ENCODE results near the gene LRRFIP1. TPM values are rescaled to one million over a fixed set of nuclear protein-coding genes. Genes with fewer than 3 reads are reported as not detected.

The LRRFIP1 gene
- total and polyA plus RNA-seq, 10 donors = 40.4 to 164 (median 124) TPM

DNA sequence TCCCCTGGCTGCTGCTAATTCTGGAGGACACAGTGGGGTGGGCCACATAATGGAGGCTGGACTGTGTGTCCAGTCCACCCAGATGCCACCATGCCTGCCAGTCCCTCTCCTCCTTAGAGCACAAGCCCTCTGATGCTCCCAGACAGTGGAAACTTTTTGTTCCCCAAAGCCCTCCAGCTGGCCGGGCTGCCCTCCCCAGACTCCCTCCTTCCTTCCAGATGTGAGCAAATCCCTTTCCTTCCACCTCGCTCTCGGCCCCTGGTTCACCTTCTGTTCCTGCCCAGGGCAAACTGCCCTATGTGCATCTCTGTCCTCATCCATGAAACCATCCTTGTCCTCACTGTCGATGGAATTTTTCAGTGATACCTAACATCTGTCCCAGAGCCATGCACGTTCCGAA, 33.9 kb downstream of the LRRFIP1 start:
- intact Hi-C loops (cut with DNase I; ENCODE audit: low total_unique reads) = no loop called here
- peaks cover 0 to 8% (median 0%) of the 10 kb centered on the region in 7 donors for H3K27me3 ChIP-seq (replicated peaks in 1 of 7)
- no peak for TF ChIP-seq POLR2A (IDR thresholded peaks at IDR 0.05)
- TF ChIP-seq, protein P1, sequence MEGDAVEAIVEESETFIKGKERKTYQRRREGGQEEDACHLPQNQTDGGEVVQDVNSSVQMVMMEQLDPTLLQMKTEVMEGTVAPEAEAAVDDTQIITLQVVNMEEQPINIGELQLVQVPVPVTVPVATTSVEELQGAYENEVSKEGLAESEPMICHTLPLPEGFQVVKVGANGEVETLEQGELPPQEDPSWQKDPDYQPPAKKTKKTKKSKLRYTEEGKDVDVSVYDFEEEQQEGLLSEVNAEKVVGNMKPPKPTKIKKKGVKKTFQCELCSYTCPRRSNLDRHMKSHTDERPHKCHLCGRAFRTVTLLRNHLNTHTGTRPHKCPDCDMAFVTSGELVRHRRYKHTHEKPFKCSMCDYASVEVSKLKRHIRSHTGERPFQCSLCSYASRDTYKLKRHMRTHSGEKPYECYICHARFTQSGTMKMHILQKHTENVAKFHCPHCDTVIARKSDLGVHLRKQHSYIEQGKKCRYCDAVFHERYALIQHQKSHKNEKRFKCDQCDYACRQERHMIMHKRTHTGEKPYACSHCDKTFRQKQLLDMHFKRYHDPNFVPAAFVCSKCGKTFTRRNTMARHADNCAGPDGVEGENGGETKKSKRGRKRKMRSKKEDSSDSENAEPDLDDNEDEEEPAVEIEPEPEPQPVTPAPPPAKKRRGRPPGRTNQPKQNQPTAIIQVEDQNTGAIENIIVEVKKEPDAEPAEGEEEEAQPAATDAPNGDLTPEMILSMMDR (IDR thresholded peaks at IDR 0.05 in 8 of 11, conservative IDR thresholded peaks at IDR 0.05 in 3 of 11) = no peak
- TF ChIP-seq POLR2AphosphoS5 (IDR thresholded peaks at IDR 0.05) = no peak
- no peak for DNase-seq
- H3K4me3 ChIP-seq = no peak overlapping the region
- no peaks in the 10 kb centered on the region for H3K36me3 ChIP-seq
- peaks cover 0 to 6% (median 0%) of the 10 kb centered on the region in 8 donors for H3K9me3 ChIP-seq
- H3K27ac ChIP-seq = no peak overlapping the region
- WGBS, 5 donors = 62 to 74% (median 70%) methylated on average over 6 of the region's 6 CpGs
- H3K4me1 ChIP-seq = peaks cover 0 to 26% (median 14%) of the 10 kb centered on the region in 6 donors

DNA sequence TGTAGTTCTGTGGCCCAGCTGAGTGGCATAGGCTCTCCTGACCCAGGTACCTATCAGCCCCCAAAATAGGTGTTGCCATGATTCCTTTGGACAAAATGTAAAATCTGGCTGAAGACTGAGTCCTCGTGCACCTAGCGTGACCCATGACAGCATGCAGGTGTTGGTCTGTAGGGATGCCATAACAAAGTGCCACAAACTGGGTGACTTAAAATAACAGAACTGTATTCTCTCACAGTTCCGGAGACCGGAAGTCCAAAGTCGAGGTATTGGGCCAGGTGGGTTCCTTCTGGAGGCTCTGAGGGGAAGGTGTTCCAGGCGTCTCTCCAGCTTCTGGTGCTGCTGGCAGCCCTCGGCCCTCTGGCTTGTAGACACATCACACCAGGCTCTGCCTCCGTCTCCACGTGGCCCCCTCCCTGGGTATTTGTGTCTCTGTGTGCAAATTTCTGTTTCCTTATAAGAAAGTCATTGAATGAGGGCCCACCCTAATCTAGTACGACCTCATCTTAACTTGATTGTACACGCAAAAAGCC, 34.5 kb downstream of the LRRFIP1 start:
- TF ChIP-seq, protein P1 (IDR thresholded peaks at IDR 0.05 in 8 of 11, conservative IDR thresholded peaks at IDR 0.05 in 3 of 11) = no peak
- no peak for TF ChIP-seq POLR2AphosphoS5 (IDR thresholded peaks at IDR 0.05)
- no peak for TF ChIP-seq POLR2A (IDR thresholded peaks at IDR 0.05)
- intact Hi-C loops (cut with DNase I; ENCODE audit: low total_unique reads) = no loop called here
- Histone ChIP-seq H3K4me1 (peaks cover 0 to 26% (median 14%) of the 10 kb centered on the region in 6 donors), H3K27ac (no peak overlapping the region), H3K36me3 (no peaks in the 10 kb centered on the region), H3K4me3 (no peak overlapping the region), H3K9me3 (peaks cover 0 to 4% (median 0%) of the 10 kb centered on the region in 8 donors), H3K27me3 (replicated peaks in 1 of 7) (peaks cover 0 to 8% (median 0%) of the 10 kb centered on the region in 7 donors)
- WGBS, 5 donors = 79 to 92% (median 88%) methylated on average over 11 of the region's 11 CpGs
- no peak for DNase-seq

DNA sequence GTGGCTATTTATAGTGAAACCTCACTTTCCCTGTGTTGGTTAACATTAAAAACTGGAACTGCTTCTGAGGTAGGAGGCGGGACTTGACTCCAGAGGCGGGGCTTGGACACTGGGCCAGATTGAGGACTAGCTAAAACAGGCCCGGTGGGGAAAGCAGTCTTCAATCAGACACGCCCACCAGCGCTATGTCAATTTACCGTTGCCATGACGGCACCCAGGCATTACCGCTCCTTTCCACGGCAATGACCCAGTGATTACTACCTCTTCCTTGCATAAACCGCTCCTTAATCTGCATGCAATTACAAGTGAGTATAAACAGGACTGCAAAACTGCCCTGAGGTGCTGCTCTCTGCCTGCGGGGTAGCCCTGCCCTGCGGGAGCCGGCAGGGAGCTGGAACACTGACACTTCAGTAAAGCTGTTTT, 35.3 kb downstream of the LRRFIP1 start:
- intact Hi-C loops (cut with DNase I; ENCODE audit: low total_unique reads) = no loop called here
- Histone ChIP-seq H3K4me3 (no peak overlapping the region), H3K27me3 (replicated peaks in 1 of 7) (peaks cover 0 to 10% (median 0%) of the 10 kb centered on the region in 7 donors), H3K36me3 (no peaks in the 10 kb centered on the region), H3K4me1 (peaks cover 0 to 26% (median 14%) of the 10 kb centered on the region in 6 donors), H3K27ac (peak overlapping the region in 4 of 8 donors; percentile 1 to 47 (median 33)), H3K9me3 (no peaks in the 10 kb centered on the region)
- peak; percentile 85 for DNase-seq
- WGBS, 5 donors = 17 to 36% (median 27%) methylated on average over 6 to 13 of the region's 13 CpGs
- TF ChIP-seq, protein P1 (IDR thresholded peaks at IDR 0.05 in 8 of 11, conservative IDR thresholded peaks at IDR 0.05 in 3 of 11) = no peak
- TF ChIP-seq POLR2AphosphoS5 (IDR thresholded peaks at IDR 0.05) = peak in 1 of 3 donors; percentile 24

DNA sequence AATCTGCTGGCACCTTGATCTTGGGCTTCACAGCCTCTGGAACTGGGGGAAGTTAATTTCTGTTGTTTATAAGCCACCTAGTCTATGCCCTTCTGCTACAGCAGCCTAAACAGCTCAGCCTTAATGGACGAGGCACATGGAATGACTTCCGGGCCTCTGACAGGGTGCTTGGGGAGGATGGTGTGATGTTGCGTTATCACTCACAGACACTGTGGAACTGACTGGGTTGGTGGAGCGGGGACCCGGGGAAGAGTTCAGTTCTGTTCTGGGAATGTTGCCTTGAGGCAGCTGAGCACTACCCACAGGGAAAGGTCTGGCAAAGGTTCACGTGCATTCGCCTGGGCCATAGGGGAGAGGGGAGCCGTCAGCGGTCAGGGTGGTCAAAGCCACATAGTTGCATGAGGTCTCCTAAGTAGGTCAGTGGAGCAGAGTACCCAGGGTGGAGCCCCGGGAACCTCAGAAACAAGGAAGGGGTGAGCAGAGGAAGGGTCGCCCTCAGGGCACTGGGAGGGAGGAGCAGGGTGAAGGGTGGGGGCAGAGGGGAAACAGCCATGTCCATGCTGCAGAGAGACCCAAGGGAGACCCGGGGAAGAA, 36.2 kb downstream of the LRRFIP1 start:
- intact Hi-C loops (cut with DNase I; ENCODE audit: low total_unique reads) = no loop called here
- peaks cover 0 to 15% (median 0%) of the 10 kb centered on the region in 7 donors for H3K27me3 ChIP-seq (replicated peaks in 1 of 7)
- H3K4me3 ChIP-seq = no peak overlapping the region
- peaks cover 0 to 26% (median 14%) of the 10 kb centered on the region in 6 donors for H3K4me1 ChIP-seq
- H3K9me3 ChIP-seq = no peaks in the 10 kb centered on the region
- H3K27ac ChIP-seq = peak overlapping the region in 3 of 8 donors; percentile 24 to 47 (median 42)
- WGBS, 5 donors = 80 to 90% (median 83%) methylated on average over 12 of the region's 12 CpGs
- no peak for DNase-seq
- H3K36me3 ChIP-seq = no peaks in the 10 kb centered on the region
- no peak for TF ChIP-seq POLR2A (IDR thresholded peaks at IDR 0.05)
- TF ChIP-seq POLR2AphosphoS5 (IDR thresholded peaks at IDR 0.05) = peak in 1 of 3 donors; percentile 40

All from spleen (tissue), 11 donors.